NB4 (cell line): ENCODE results near the gene BRD4.
A peak's percentile ranks its signal among the peaks of the same experiment; 100 is the strongest.

ENCODE experiments used
- DNase-seq: peaks from one replicate; pipeline ENCODE4 v3.0.0; 2010; ENCODE audit warnings: low read depth
- H3K4me3 ChIP-seq: one replicate; pipeline ENCODE4 v1.5.1; 2011; ENCODE audit warnings: mild to moderate bottlenecking, low read depth, low read length, moderate library complexity
- CTCF ChIP-seq: IDR thresholded peaks from one replicate; pipeline ENCODE4 v1.5.1; 2012; ENCODE audit warnings: low read depth, low read length
- MAX ChIP-seq: IDR thresholded peaks from 2 replicates; pipeline ENCODE4 v1.6.1; 2011; ENCODE audit warnings: low read depth, low read length
- MYC ChIP-seq: IDR thresholded peaks from 2 replicates; pipeline ENCODE4 v1.6.1; 2011; ENCODE audit warnings: low read depth, low read length
- POLR2A ChIP-seq: IDR thresholded peaks from 2 replicates; pipeline ENCODE4 v1.6.1; 2011; ENCODE audit warnings: mild to moderate bottlenecking; ENCODE audit not compliant: insufficient read length; ENCODE audit errors: extremely low read depth

The BRD4 gene

GRCh38 chr19:15212711-15213110 is 119.6 kb downstream of the BRD4 start:
- TF ChIP-seq POLR2A = no peak
- TF ChIP-seq CTCF = no peak
- no peak for TF ChIP-seq MAX
- no peak for TF ChIP-seq MYC
- no peak overlapping the region for H3K4me3 ChIP-seq
- DNase-seq = no peak

GRCh38 chr19:15210323-15210781 is 122.0 kb downstream of the BRD4 start:
- no peak overlapping the region for H3K4me3 ChIP-seq
- DNase-seq = peak; percentile 96
- TF ChIP-seq MAX (peak; percentile 91), MYC (peak; percentile 89), POLR2A (no peak), CTCF (no peak)

GRCh38 chr19:15201374-15202023 is 130.8 kb downstream of the BRD4 start:
- no peak overlapping the region for H3K4me3 ChIP-seq
- TF ChIP-seq POLR2A = no peak
- no peak for TF ChIP-seq MYC
- no peak for TF ChIP-seq CTCF
- TF ChIP-seq MAX = no peak
- DNase-seq = no peak

GRCh38 chr19:15200553-15201364 is 131.6 kb downstream of the BRD4 start, which contains the start of gene NOTCH3:
Gene NOTCH3, minus strand, starts transcription at chr19:15200995. Its CDS starts 90 bp downstream, at chr19:15200905.
- DNase-seq = no peak
- TF ChIP-seq CTCF (no peak), MYC (no peak), MAX (no peak), POLR2A (no peak)
- no peak within 1 kb of the TSS for H3K4me3 ChIP-seq

- TF ChIP-seq MAX = no peak
- no peak for TF ChIP-seq POLR2A
- TF ChIP-seq MYC = no peak
- H3K4me3 ChIP-seq = no peak overlapping the region
- no peak for DNase-seq
Observed at GRCh38 chr19:15199661-15200552, 132.4 kb downstream of the BRD4 start.
